ENCODE data around the gene ADGRG3. TPM values are rescaled to one million over a fixed set of nuclear protein-coding genes. Genes with fewer than 3 reads are reported as not detected.

ADGRG3 gene
- total and polyA plus RNA-seq, 2 of the 8 experiments (the other 6 are each of a cell fraction or from before 2014, with no cell fraction given), result 0.28 to 0.98 TPM

DNA sequence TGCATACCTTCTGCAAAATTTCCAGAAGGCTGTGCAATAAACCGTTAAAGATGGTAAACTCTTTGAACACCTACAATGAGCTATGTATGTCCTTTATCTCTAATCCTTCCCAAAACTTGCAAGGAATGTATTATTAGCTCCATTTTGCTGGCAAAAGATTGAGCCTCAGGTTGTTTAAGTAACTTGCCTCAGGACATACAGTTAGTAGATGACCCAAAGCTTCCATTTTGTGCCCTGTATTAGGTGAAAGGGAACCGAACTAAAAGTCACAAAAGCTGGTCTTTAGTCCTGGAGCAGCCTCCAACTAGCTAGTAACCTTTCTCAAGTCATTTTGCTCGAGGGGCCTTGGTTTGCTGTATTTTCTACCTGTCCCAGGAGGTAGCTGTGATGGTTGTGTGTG lies 4.3 kb downstream of the ADGRG3 start (continued):
- TF ChIP-seq ATF2 (IDR thresholded peaks at IDR 0.05; ENCODE audit: low read length), result no peak
- no peak for TF ChIP-seq RNF2 (IDR thresholded peaks at IDR 0.05; ENCODE audit: borderline replicate concordance, low read depth, low read length, missing control alignments, poor library complexity, severe bottlenecking)
- TF ChIP-seq SP4 (IDR thresholded peaks at IDR 0.05; ENCODE audit: low read length), result no peak
- no peak for TF ChIP-seq POLR2A (IDR thresholded peaks at IDR 0.05; ENCODE audit: control extremely low read depth in 1 of 2, low read depth in 2 of 2, low read length in 2 of 2)
- no peak for TF ChIP-seq SAP30 (IDR thresholded peaks at IDR 0.05; ENCODE audit: insufficient read depth, insufficient replicate concordance, low read length)
- no peak for TF ChIP-seq SUZ12 (IDR thresholded peaks at IDR 0.05; ENCODE audit: low read length)
- TF ChIP-seq CBX8 (IDR thresholded peaks at IDR 0.05; ENCODE audit: borderline replicate concordance, low read depth, low read length), result no peak
